ENCODE results near the gene STPG1. TPM values are rescaled to one million over a fixed set of nuclear protein-coding genes. Genes with fewer than 3 reads are reported as not detected.
A peak's percentile ranks its signal among the peaks of the same experiment; 100 is the strongest.

Gene STPG1
- total and polyA plus RNA-seq, 9 of the 15 experiments (the other 6 are each of a cell fraction or from before 2014, with no cell fraction given), result 5.0 to 11.9 (median 8.3) TPM

GRCh38 chr1:24413350-24414163 is at the start of gene STPG1 (continued):
- TF ChIP-seq ZNF318 (IDR thresholded peaks at IDR 0.05; ENCODE audit: borderline replicate concordance in 1 of 2, low read depth in 1 of 2) (no peak), CBX8 (IDR thresholded peaks at IDR 0.05; ENCODE audit: borderline replicate concordance, extremely low read depth, low read depth, low read length, poor library complexity, severe bottlenecking) (no peak), NFE2L1 (tag; IDR thresholded peaks at IDR 0.05; ENCODE audit: borderline replicate concordance, low read depth) (no peak), ZNF354B (CRISPR knock-in tag; IDR thresholded peaks at IDR 0.05) (no peak), FOXP1 (CRISPR knock-in tag; IDR thresholded peaks at IDR 0.05) (no peak), SMAD1 (IDR thresholded peaks at IDR 0.05; ENCODE audit: low read depth, low read length, partially characterized antibody) (no peak), TCF7L2 (IDR thresholded peaks at IDR 0.05; ENCODE audit: low read depth, low read length) (0 out of 2 replicates have a peak, but pooled peaks have one; percentile 32), CREB3L1 (IDR thresholded peaks at IDR 0.05; ENCODE audit: borderline replicate concordance, low read depth) (peak; percentile 62), ETS1 (conservative IDR thresholded peaks at IDR 0.05; ENCODE audit: control insufficient read depth, low read depth, low read length) (peak; percentile 89), ASH1L (IDR thresholded peaks at IDR 0.05; ENCODE audit: borderline replicate concordance, low read depth, partially characterized antibody) (peak; percentile 89), GABPA (tag; conservative IDR thresholded peaks at IDR 0.05; ENCODE audit: low read depth) (peak; percentile 81), ILK (tag; IDR thresholded peaks at IDR 0.05; ENCODE audit: borderline replicate concordance, low read depth) (no peak), MEF2D (tag; conservative IDR thresholded peaks at IDR 0.05; ENCODE audit: low read depth) (no peak), CAMTA2 (CRISPR knock-in tag; conservative IDR thresholded peaks at IDR 0.05) (no peak), HMG20B (CRISPR knock-in tag; IDR thresholded peaks at IDR 0.05) (no peak)
